K562 (cell line): ENCODE measurements around the gene CATSPER1. TPM values are rescaled to one million over a fixed set of nuclear protein-coding genes. Genes with fewer than 3 reads are reported as not detected.
A peak's percentile ranks its signal among the peaks of the same experiment; 100 is the strongest.

Experiments
- DNMT1 ChIP-seq: fragments of 450-650 bp; IDR thresholded peaks from 2 replicates; pipeline ENCODE4 v1.6.1; 2016; ENCODE audit warnings: antibody characterized with exemption, mild to moderate bottlenecking
- GABPA ChIP-seq: fragments of 200-800 bp; sonication (Bioruptor generic); conservative IDR thresholded peaks from 2 replicates; pipeline ENCODE4 v1.6.1; 2016; ENCODE audit warnings: low read depth, missing genetic modification characterization, missing compliant biosample characterization
- HSF4 ChIP-seq: fragments of 250-450 bp; sonication (Bioruptor Pico); IDR thresholded peaks from 2 replicates; pipeline ENCODE4 v2.1.2; 2022; ENCODE audit warnings: mild to moderate bottlenecking, moderate library complexity, borderline replicate concordance
- KLF6 ChIP-seq: fragments of 250-450 bp; sonication (Bioruptor Pico); IDR thresholded peaks from 2 replicates; pipeline ENCODE4 v1.4.0; 2020; ENCODE audit warnings: mild to moderate bottlenecking, moderate library complexity, borderline replicate concordance
- MAFF ChIP-seq: IDR thresholded peaks from 2 replicates; pipeline ENCODE4 v1.6.1; 2012; ENCODE audit warnings: low read length, improper control_type of control experiment
- MEIS2 ChIP-seq: fragments of 450-650 bp; IDR thresholded peaks from 2 replicates; pipeline ENCODE4 v1.6.1; 2014; ENCODE audit warnings: mild to moderate bottlenecking; ENCODE audit not compliant: partially characterized antibody
- NR2C2 ChIP-seq, 2 experiments: fragments of 200-800 bp in 1 of 2; sonication (Bioruptor generic) in 1 of 2; sonication (generic) in 1 of 2; formaldehyde crosslinking in 1 of 2; IDR thresholded peaks; 2 replicates each; pipeline versions ENCODE4 v1.6.1 to v1.8.0; 2016 to 2022; ENCODE audit warnings: mild to moderate bottlenecking in 1 of 2, missing compliant biosample characterization in 1 of 2, missing genetic modification characterization in 1 of 2, missing genetic modification reagents in 1 of 2
- PHF20 ChIP-seq: fragments of 450-650 bp; IDR thresholded peaks from 2 replicates; pipeline ENCODE4 v1.6.1; 2018; ENCODE audit not compliant: partially characterized antibody
- PTBP1 ChIP-seq: fragments of 200-400 bp; formaldehyde crosslinking; IDR thresholded peaks from 2 replicates; pipeline ENCODE4 v1.6.1; 2017; ENCODE audit warnings: low read depth, low read length
- RB1 ChIP-seq: fragments of 450-650 bp; IDR thresholded peaks from 2 replicates; pipeline ENCODE4 v1.6.1; 2017; ENCODE audit warnings: low read depth, mild to moderate bottlenecking
- RBFOX2 ChIP-seq: fragments of 200-400 bp; formaldehyde crosslinking; IDR thresholded peaks from 2 replicates; pipeline ENCODE4 v1.6.1; 2017; ENCODE audit warnings: low read depth, mild to moderate bottlenecking, low read length, moderate library complexity
- THRAP3 ChIP-seq: fragments of 450-650 bp; IDR thresholded peaks from 2 replicates; pipeline ENCODE4 v1.6.1; 2016; ENCODE audit warnings: mild to moderate bottlenecking, inconsistent platforms, borderline replicate concordance
- ZNF140 ChIP-seq: fragments of 250-450 bp; sonication (Bioruptor Pico); IDR thresholded peaks from 2 replicates; pipeline ENCODE4 v1.8.0; 2021; ENCODE audit warnings: moderate library complexity, mild to moderate bottlenecking, inconsistent platforms
- ZNF184 ChIP-seq: sonication (generic); formaldehyde crosslinking; IDR thresholded peaks from 2 replicates; pipeline ENCODE4 v1.5.0; 2020; ENCODE audit warnings: missing genetic modification reagents
- polyA plus RNA-seq, 8 experiments: library from polyadenylated mRNA; depleted of rRNA in 4 of 8; stranded (reverse) in 5 of 8; unstranded in 3 of 8; fragments of >200 nt; fragmentation: Nextera tagmentation in 2 of 8; fragmentation: Illumina TruSeq in 1 of 8; extraction: Ambion mirVana in 2 of 8; extraction: Trizol in 1 of 8; gene quantifications; 2 replicates each; pipeline versions ENCODE4 v1.2.1 to v1.2.3, GENCODE V29; 2011 to 2014; ENCODE audit warnings: inconsistent platforms in 1 of 8, missing spikeins in 1 of 8
- total RNA-seq, 7 experiments: library from RNA; depleted of rRNA in 6 of 7; stranded (reverse); fragments of >200 nt in 6 of 7; fragmentation: Illumina TruSeq in 2 of 7; extraction: Trizol in 2 of 7; gene quantifications; 2 replicates each; pipeline versions ENCODE4 v1.2.1 to v1.2.3, GENCODE V29; 2011 to 2021; ENCODE audit warnings: low replicate concordance in 1 of 7
- TF ChIP-seq, protein P1 (sequence below), 2 experiments: IDR thresholded peaks; 2 replicates each; pipeline ENCODE4 v1.6.1; 2012; ENCODE audit warnings: improper control_type of control experiment in 2 of 2, low read depth in 2 of 2, low read length in 2 of 2, borderline replicate concordance in 1 of 2
- TF ChIP-seq, protein P2 (sequence below): sonication (generic); formaldehyde crosslinking; IDR thresholded peaks from 2 replicates; pipeline ENCODE4 v1.8.0; 2023; ENCODE audit warnings: mild to moderate bottlenecking, missing genetic modification reagents
- TF ChIP-seq, protein P3 (sequence below), 2 experiments: fragments of 450-650 bp in 1 of 2; sonication (generic) in 1 of 2; formaldehyde crosslinking; conservative IDR thresholded peaks; 2 replicates each; pipeline versions ENCODE4 v1.4.0 to v1.8.1; 2020 to 2022; ENCODE audit warnings: mild to moderate bottlenecking in 1 of 2, missing genetic modification reagents in 1 of 2
- TF ChIP-seq, protein P4 (sequence below): sonication (generic); formaldehyde crosslinking; IDR thresholded peaks from 2 replicates; pipeline ENCODE4 v1.8.1; 2022; ENCODE audit warnings: missing genetic modification reagents

The CATSPER1 gene
- total and polyA plus RNA-seq, 9 of the 15 experiments (the other 6 are each of a cell fraction or from before 2014, with no cell fraction given), result 0.21 to 3.3 (median 0.76) TPM

DNA sequence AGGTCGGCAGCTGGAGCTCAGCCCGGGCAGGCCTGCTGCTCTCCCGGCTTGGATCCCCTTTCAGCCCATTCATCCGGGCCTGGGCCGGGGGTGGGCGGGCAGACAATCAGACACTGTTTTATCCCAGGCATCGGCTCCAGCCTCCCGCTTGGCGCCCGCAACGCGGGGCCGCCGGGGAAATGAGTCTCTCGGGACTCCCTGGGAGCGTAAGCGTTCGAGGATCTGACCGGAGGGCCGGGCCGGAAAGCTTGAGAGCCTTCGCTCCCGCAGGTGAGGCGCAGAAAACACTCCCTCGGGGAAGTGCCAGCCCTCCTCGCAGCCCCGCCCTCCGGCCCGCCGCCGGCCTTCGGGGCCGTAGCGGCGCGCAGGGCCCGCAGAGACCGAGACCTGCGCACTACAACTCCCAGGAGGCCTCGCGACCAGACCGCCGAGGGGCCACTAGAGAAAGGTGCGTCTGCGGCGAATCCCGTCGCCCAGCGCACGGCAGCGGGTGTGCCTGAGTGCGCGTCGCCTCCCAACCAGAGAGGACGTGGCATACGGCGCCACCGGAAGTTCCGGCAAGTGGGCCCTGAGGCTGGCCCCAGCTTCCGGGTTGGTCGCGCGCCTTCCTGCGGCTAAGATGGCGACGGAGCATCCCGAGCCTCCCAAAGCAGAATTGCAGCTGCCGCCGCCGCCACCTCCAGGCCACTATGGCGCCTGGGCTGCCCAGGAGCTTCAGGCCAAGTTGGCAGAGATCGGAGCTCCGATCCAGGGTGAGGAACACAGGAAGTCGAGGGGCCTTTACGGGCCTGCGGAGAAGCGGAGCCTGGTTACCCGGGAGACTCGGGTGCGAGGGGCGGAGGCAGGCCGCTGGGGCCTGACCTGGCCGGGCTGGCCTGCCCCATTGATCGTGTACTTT, 25.7 kb upstream of the CATSPER1 start, which contains the start of gene SF3B2 (continued):
- TF ChIP-seq NR2C2 (CRISPR knock-in tag; IDR thresholded peaks at IDR 0.05), result 0 out of 2 replicates have a peak, but pooled peaks have one; percentile 66
- peak; percentile 94 for TF ChIP-seq NR2C2 (tag; IDR thresholded peaks at IDR 0.05)
- TF ChIP-seq, protein P1, sequence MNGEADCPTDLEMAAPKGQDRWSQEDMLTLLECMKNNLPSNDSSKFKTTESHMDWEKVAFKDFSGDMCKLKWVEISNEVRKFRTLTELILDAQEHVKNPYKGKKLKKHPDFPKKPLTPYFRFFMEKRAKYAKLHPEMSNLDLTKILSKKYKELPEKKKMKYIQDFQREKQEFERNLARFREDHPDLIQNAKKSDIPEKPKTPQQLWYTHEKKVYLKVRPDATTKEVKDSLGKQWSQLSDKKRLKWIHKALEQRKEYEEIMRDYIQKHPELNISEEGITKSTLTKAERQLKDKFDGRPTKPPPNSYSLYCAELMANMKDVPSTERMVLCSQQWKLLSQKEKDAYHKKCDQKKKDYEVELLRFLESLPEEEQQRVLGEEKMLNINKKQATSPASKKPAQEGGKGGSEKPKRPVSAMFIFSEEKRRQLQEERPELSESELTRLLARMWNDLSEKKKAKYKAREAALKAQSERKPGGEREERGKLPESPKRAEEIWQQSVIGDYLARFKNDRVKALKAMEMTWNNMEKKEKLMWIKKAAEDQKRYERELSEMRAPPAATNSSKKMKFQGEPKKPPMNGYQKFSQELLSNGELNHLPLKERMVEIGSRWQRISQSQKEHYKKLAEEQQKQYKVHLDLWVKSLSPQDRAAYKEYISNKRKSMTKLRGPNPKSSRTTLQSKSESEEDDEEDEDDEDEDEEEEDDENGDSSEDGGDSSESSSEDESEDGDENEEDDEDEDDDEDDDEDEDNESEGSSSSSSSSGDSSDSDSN (IDR thresholded peaks at IDR 0.05; ENCODE audit: borderline replicate concordance in 1 of 2, low read depth in 2 of 2, low read length in 2 of 2), result peak; percentile 61 to 73; a peak in 1 of 4 replicates
- TF ChIP-seq, protein P2, sequence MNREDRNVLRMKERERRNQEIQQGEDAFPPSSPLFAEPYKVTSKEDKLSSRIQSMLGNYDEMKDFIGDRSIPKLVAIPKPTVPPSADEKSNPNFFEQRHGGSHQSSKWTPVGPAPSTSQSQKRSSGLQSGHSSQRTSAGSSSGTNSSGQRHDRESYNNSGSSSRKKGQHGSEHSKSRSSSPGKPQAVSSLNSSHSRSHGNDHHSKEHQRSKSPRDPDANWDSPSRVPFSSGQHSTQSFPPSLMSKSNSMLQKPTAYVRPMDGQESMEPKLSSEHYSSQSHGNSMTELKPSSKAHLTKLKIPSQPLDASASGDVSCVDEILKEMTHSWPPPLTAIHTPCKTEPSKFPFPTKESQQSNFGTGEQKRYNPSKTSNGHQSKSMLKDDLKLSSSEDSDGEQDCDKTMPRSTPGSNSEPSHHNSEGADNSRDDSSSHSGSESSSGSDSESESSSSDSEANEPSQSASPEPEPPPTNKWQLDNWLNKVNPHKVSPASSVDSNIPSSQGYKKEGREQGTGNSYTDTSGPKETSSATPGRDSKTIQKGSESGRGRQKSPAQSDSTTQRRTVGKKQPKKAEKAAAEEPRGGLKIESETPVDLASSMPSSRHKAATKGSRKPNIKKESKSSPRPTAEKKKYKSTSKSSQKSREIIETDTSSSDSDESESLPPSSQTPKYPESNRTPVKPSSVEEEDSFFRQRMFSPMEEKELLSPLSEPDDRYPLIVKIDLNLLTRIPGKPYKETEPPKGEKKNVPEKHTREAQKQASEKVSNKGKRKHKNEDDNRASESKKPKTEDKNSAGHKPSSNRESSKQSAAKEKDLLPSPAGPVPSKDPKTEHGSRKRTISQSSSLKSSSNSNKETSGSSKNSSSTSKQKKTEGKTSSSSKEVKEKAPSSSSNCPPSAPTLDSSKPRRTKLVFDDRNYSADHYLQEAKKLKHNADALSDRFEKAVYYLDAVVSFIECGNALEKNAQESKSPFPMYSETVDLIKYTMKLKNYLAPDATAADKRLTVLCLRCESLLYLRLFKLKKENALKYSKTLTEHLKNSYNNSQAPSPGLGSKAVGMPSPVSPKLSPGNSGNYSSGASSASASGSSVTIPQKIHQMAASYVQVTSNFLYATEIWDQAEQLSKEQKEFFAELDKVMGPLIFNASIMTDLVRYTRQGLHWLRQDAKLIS (CRISPR knock-in tag), result no peak; the same call in 1 of the 2 replicates
- TF ChIP-seq ZNF140 (CRISPR knock-in tag), result no peak
- no peak for TF ChIP-seq DNMT1
- no peak for TF ChIP-seq MAFF
- peak; percentile 98 for TF ChIP-seq GABPA (tag)
- peak; percentile 99 for TF ChIP-seq RBFOX2
- TF ChIP-seq PHF20, result peak; percentile 94
- peak; percentile 69; the same call in 1 of the 2 replicates for TF ChIP-seq RB1
- TF ChIP-seq HSF4 (CRISPR knock-in tag), result 0 out of 2 replicates have a peak, but pooled peaks have one; percentile 16
- TF ChIP-seq, protein P3, sequence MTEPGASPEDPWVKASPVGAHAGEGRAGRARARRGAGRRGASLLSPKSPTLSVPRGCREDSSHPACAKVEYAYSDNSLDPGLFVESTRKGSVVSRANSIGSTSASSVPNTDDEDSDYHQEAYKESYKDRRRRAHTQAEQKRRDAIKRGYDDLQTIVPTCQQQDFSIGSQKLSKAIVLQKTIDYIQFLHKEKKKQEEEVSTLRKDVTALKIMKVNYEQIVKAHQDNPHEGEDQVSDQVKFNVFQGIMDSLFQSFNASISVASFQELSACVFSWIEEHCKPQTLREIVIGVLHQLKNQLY (CRISPR knock-in tag; conservative IDR thresholded peaks at IDR 0.05), result no peak
- TF ChIP-seq, protein P4, sequence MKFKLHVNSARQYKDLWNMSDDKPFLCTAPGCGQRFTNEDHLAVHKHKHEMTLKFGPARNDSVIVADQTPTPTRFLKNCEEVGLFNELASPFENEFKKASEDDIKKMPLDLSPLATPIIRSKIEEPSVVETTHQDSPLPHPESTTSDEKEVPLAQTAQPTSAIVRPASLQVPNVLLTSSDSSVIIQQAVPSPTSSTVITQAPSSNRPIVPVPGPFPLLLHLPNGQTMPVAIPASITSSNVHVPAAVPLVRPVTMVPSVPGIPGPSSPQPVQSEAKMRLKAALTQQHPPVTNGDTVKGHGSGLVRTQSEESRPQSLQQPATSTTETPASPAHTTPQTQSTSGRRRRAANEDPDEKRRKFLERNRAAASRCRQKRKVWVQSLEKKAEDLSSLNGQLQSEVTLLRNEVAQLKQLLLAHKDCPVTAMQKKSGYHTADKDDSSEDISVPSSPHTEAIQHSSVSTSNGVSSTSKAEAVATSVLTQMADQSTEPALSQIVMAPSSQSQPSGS (CRISPR knock-in tag), result no peak
- no peak for TF ChIP-seq THRAP3
- no peak for TF ChIP-seq PTBP1
- TF ChIP-seq ZNF184 (CRISPR knock-in tag), result peak; percentile 86; the same call in 1 of the 2 replicates
- TF ChIP-seq MEIS2, result peak; percentile 85
- peak; percentile 73; the same call in 1 of the 2 replicates for TF ChIP-seq KLF6 (CRISPR knock-in tag)
